ENCODE data around the gene PHC2. TPM values are rescaled to one million over a fixed set of nuclear protein-coding genes. Genes with fewer than 3 reads are reported as not detected.
A peak's percentile ranks its signal among the peaks of the same experiment; 100 is the strongest.

Gene PHC2
- total RNA-seq, 4 donors from 2014 or later, result 70.2 to 114 (median 77.2) TPM

- intact Hi-C loops (cut with DNase I; ENCODE audit: low total_unique reads), result no loop called here
- peak overlapping the region; percentile 80 for H3K4me3 ChIP-seq (ENCODE audit: low read depth, poor library complexity, severe bottlenecking)
- TF ChIP-seq POLR2A (IDR thresholded peaks at IDR 0.05) (no peak), CTCF (IDR thresholded peaks at IDR 0.05) (no peak)
- 2 to 3% methylated on average over 11 of the region's 11 CpGs for WGBS, 2 donors
- DNase-seq (ENCODE audit: low spot score in 2 of 2), result peak in 1 of 2 donors; percentile 82
These were observed 82.2 kb downstream of the PHC2 start for GRCh38 chr1:33348676-33349080.

- TF ChIP-seq CTCF (IDR thresholded peaks at IDR 0.05), result no peak
- TF ChIP-seq POLR2A (IDR thresholded peaks at IDR 0.05), result no peak
These were observed 82.7 kb downstream of the PHC2 start for GRCh38 chr1:33348194-33348593.

DNA sequence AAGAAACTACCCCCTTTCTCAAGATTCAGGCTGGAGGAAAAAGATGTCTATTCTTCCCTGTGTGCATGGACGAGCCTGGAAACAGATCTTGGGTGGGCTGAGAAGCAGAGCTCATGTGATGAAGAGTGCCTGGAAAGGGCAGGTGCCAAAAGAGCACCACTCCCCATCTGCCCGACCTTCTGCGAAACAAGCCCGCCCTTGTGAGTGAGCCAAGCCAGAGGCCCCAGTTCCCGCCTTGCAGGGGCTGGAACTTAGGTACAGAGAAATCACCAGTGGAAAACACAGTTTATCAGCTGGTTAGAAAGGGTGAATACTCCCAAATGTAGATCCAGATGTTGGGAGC is 83.3 kb downstream of the PHC2 start:
- WGBS, 2 donors, result 16 to 30% methylated on average over 5 of the region's 5 CpGs

More at GRCh38 chr1:33348194-33348593, 82.7 kb downstream of the PHC2 start:
- intact Hi-C loops (cut with DNase I; ENCODE audit: low total_unique reads), result no loop called here
- H3K4me3 ChIP-seq (ENCODE audit: low read depth, poor library complexity, severe bottlenecking), result peak overlapping the region; percentile 80
- DNase-seq (ENCODE audit: low spot score in 2 of 2), result no peak
- 31 to 36% methylated on average over 2 of the region's 2 CpGs for WGBS, 2 donors

GRCh38 chr1:33346927-33347649 is 83.8 kb downstream of the PHC2 start:
- DNase-seq (ENCODE audit: low spot score in 2 of 2), result peak; percentile 68 to 89
- TF ChIP-seq CTCF (IDR thresholded peaks at IDR 0.05) (no peak), POLR2A (IDR thresholded peaks at IDR 0.05) (no peak)
- WGBS, 2 donors, result 16 to 26% methylated on average over 2 of the region's 2 CpGs
- H3K4me3 ChIP-seq (ENCODE audit: low read depth, poor library complexity, severe bottlenecking), result no peak overlapping the region
- intact Hi-C loops (cut with DNase I; ENCODE audit: low total_unique reads), result no loop called here

More for the DNA sequence above, 83.3 kb downstream of the PHC2 start:
- TF ChIP-seq POLR2A (IDR thresholded peaks at IDR 0.05) (no peak), CTCF (IDR thresholded peaks at IDR 0.05) (no peak)
- intact Hi-C loops (cut with DNase I; ENCODE audit: low total_unique reads), result no loop called here
- peak overlapping the region; percentile 80 for H3K4me3 ChIP-seq (ENCODE audit: low read depth, poor library complexity, severe bottlenecking)
- peak; percentile 64 to 94 for DNase-seq (ENCODE audit: low spot score in 2 of 2)

DNA sequence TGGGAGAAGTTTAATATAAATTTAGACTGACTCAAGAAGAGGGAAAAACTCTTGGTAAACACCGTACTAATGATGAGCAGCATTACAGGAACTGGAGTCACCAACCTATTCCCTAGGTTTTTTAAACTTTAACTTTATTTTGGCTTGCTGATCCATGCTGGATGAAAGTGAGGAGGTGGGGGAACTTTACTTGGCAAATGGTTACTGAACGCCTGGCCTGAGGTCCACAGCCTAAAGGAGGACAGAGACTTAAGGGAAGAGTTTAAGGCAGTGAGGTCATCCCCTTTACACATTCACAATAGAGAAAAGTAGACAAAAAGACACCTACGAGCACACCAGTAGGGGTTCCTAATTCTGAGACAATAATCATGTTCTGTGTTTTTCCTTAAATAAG is 84.4 kb downstream of the PHC2 start:
- TF ChIP-seq POLR2A (IDR thresholded peaks at IDR 0.05) (no peak), CTCF (IDR thresholded peaks at IDR 0.05) (no peak)
- WGBS, 2 donors, result 36 to 46% methylated on average over 3 of the region's 3 CpGs
- DNase-seq (ENCODE audit: low spot score in 2 of 2), result no peak
- H3K4me3 ChIP-seq (ENCODE audit: low read depth, poor library complexity, severe bottlenecking), result no peak overlapping the region
- intact Hi-C loops (cut with DNase I; ENCODE audit: low total_unique reads), result no loop called here

Measured in lower leg skin (tissue), 4 donors.